Endothelial cell of umbilical vein (primary cell): ENCODE results near the gene PFKL. TPM values are rescaled to one million over a fixed set of nuclear protein-coding genes. Genes with fewer than 3 reads are reported as not detected.

Source experiments
- BruUV-seq: library from RNA; stranded (reverse); fragments of 400-500 nt; replicated peaks from 2 replicates; lab custom pipeline; 2021; lab: Mats Ljungman, UMichigan
- CTCF ChIA-PET: fragments of 300-600, 350-600 bp; sonication (Branson Sonifier 250); formaldehyde crosslinking; loops from one replicate; lab custom pipeline; 2021; ENCODE audit warnings: antibody characterized with exemption, inconsistent platforms; lab: Charles Lee
- POLR2A ChIA-PET: fragments of 300-600, 350-600 bp; sonication (Branson Sonifier 250); formaldehyde crosslinking; loops from one replicate; lab custom pipeline; 2021; ENCODE audit warnings: antibody characterized with exemption, inconsistent platforms; lab: Charles Lee
- DNase-seq: peaks from one replicate; pipeline ENCODE4 v3.0.0-alpha.2; 2011; ENCODE audit warnings: low read depth, low spot score
- FAIRE-seq: peaks from 2 replicates; lab custom pipeline; 2011; peaks lifted over from hg19 to GRCh38; lab: Jason Lieb, UNC
- H2AFZ ChIP-seq: 2 replicates; pipeline ENCODE4 v1.6.0; 2012; ENCODE audit warnings: low read depth, low read length, control low read depth, inconsistent platforms
- H3K27ac ChIP-seq: 2 replicates; pipeline ENCODE4 v1.5.1; 2011; ENCODE audit warnings: low read depth, mild to moderate bottlenecking, control low read depth, low read length, moderate library complexity; ENCODE audit not compliant: insufficient read depth
- H3K27me3 ChIP-seq, 2 experiments: 2 replicates each; pipeline versions ENCODE4 v1.6.0 to v1.6.1; 2011; ENCODE audit warnings: low read length in 2 of 2, mixed read lengths in 1 of 2; ENCODE audit not compliant: control insufficient read depth in 2 of 2, insufficient read depth in 2 of 2
- H3K36me3 ChIP-seq, 2 experiments: 2 replicates in 1 of 2; 3 replicates in 1 of 2; pipeline ENCODE4 v1.5.1; 2011; ENCODE audit warnings: low read length in 2 of 2, mild to moderate bottlenecking in 1 of 2, moderate library complexity in 1 of 2; ENCODE audit not compliant: control insufficient read depth in 2 of 2, insufficient read depth in 2 of 2; ENCODE audit errors: extremely low read depth in 1 of 2
- H3K4me1 ChIP-seq: 3 replicates; pipeline ENCODE4 v1.5.1; 2011; ENCODE audit warnings: mild to moderate bottlenecking, low read length; ENCODE audit not compliant: control insufficient read depth, insufficient read depth; ENCODE audit errors: extremely low read depth
- H3K4me2 ChIP-seq: 2 replicates; pipeline ENCODE4 v1.6.1; 2011; ENCODE audit warnings: low read length, control low read depth, mixed read lengths; ENCODE audit not compliant: insufficient read depth
- H3K4me3 ChIP-seq, 3 experiments: fragments of 200-600 bp in 1 of 3; sonication (generic), shearing (Covaris generic) in 1 of 3; replicated peaks in 1 of 3; 2 replicates each; pipeline ENCODE4 v1.5.1; 2011 to 2016; ENCODE audit warnings: control low read depth in 3 of 3, low read length in 3 of 3, mild to moderate bottlenecking in 2 of 3, inconsistent platforms in 1 of 3, low read depth in 1 of 3, moderate library complexity in 1 of 3; ENCODE audit not compliant: insufficient read depth in 1 of 3
- H3K79me2 ChIP-seq: 2 replicates; pipeline ENCODE4 v1.6.0; 2012; ENCODE audit warnings: low read length, inconsistent platforms; ENCODE audit not compliant: control insufficient read depth, insufficient read depth
- H3K9ac ChIP-seq: replicated peaks from 2 replicates; pipeline ENCODE3; 2011; ENCODE audit warnings: low read length, control low read depth; ENCODE audit not compliant: insufficient read depth; ENCODE audit errors: extremely low read depth
- H3K9me1 ChIP-seq: replicated peaks from 3 replicates; pipeline ENCODE4 v1.6.0; 2011; ENCODE audit warnings: mild to moderate bottlenecking, low read length; ENCODE audit not compliant: control insufficient read depth, insufficient read depth; ENCODE audit errors: extremely low read depth
- H3K9me3 ChIP-seq: replicated peaks from 2 replicates; pipeline ENCODE4 v1.5.1; 2012; ENCODE audit warnings: low read length, inconsistent platforms; ENCODE audit not compliant: control insufficient read depth, insufficient read depth
- H4K20me1 ChIP-seq: replicated peaks from 2 replicates; pipeline ENCODE3; 2011; ENCODE audit warnings: mild to moderate bottlenecking, low read length; ENCODE audit not compliant: control insufficient read depth, insufficient read depth; ENCODE audit errors: extremely low read depth
- CTCF ChIP-seq, 2 donors: IDR thresholded peaks; 1 replicate in 1 of 2; 2 replicates in 1 of 2; pipeline ENCODE4 v1.5.1; 2011; ENCODE audit warnings: low read length in 2 of 2, mild to moderate bottlenecking in 2 of 2, moderate library complexity in 2 of 2, control low read depth in 1 of 2, inconsistent platforms in 1 of 2, low read depth in 1 of 2; ENCODE audit not compliant: insufficient read depth in 1 of 2; ENCODE audit errors: extremely low read depth in 1 of 2
- EZH2 ChIP-seq: IDR thresholded peaks from 2 replicates; pipeline ENCODE4 v1.6.1; 2012; ENCODE audit warnings: borderline replicate concordance, low read depth, mild to moderate bottlenecking, moderate library complexity, low read length, inconsistent platforms; ENCODE audit not compliant: severe bottlenecking
- FOS ChIP-seq: IDR thresholded peaks from 2 replicates; pipeline ENCODE4 v1.6.1; 2011; ENCODE audit warnings: mild to moderate bottlenecking, low read length, moderate library complexity, borderline replicate concordance; ENCODE audit not compliant: insufficient read depth
- GATA2 ChIP-seq: IDR thresholded peaks from 2 replicates; pipeline ENCODE4 v1.7.0; 2011; ENCODE audit warnings: low read depth, mild to moderate bottlenecking, moderate library complexity, mixed read lengths, low read length; ENCODE audit not compliant: insufficient read length, insufficient read depth
- JUN ChIP-seq: IDR thresholded peaks from 2 replicates; pipeline ENCODE4 v1.6.1; 2011; ENCODE audit warnings: borderline replicate concordance, low read depth; ENCODE audit not compliant: insufficient read length, insufficient read depth
- MYC ChIP-seq: IDR thresholded peaks from one replicate; pipeline ENCODE4 v1.6.1; 2011; ENCODE audit warnings: mild to moderate bottlenecking, low read depth, low read length
- POLR2A ChIP-seq: IDR thresholded peaks from 2 replicates; pipeline ENCODE4 v1.6.1; 2012; ENCODE audit warnings: low read depth, mild to moderate bottlenecking, control low read depth, low read length
- POLR2AphosphoS5 ChIP-seq: IDR thresholded peaks from 2 replicates; pipeline ENCODE4 v1.6.1; 2012; ENCODE audit warnings: low read depth, mild to moderate bottlenecking, control low read depth, low read length, moderate library complexity; ENCODE audit not compliant: insufficient read depth
- dilution Hi-C: fragments of 300-500 bp; cut with MboI; formaldehyde crosslinking; loops from one replicate; pipeline ENCODE4 v1.15.0; 2019; ENCODE audit warnings: low sequenced_read_pairs; ENCODE audit not compliant: extremely low pct_ligation_motif_present
- intact Hi-C: fragments of 100-400 bp; cut with micrococcal nuclease; formaldehyde crosslinking; loops from one replicate; pipeline ENCODE4 v1.10.0; 2022
- polyA plus RNA-seq, 4 experiments: library from polyadenylated mRNA; depleted of rRNA in 3 of 4; stranded (reverse) in 3 of 4; unstranded in 1 of 4; fragments of >200 nt; gene quantifications; 2 replicates each; pipeline versions ENCODE4 v1.2.1 to v1.2.3, GENCODE V29; 2011 to 2012; ENCODE audit warnings: missing spikeins in 1 of 4
- total RNA-seq: library from RNA; stranded (reverse); gene quantifications from 2 replicates; pipeline ENCODE4 v1.2.3, GENCODE V29; 2021
- TF ChIP-seq, protein P1 (sequence below): IDR thresholded peaks from 2 replicates; pipeline ENCODE4 v1.6.1; 2011; ENCODE audit not compliant: insufficient read depth, insufficient read length

The PFKL gene
- total and polyA plus RNA-seq, 2 donors (not counting 3 experiments of a cell fraction or from before 2014, with no cell fraction given): 137 to 154 TPM

- Histone ChIP-seq H3K9me3 (no peaks in the 10 kb centered on the region), H4K20me1 (no peaks in the 10 kb centered on the region), H3K9ac (no peak overlapping the region), H3K36me3 (no peaks in the 10 kb centered on the region), H3K27ac (no peak overlapping the region), H3K9me1 (no peaks in the 10 kb centered on the region), H3K4me2 (no peak overlapping the region), H3K4me1 (peaks cover 6% of the 10 kb centered on the region), H3K4me3 (no peak overlapping the region), H3K79me2 (no peaks in the 10 kb centered on the region), H2AFZ (no peak overlapping the region), H3K27me3 (peaks cover 0 to 2% of the 10 kb centered on the region in 2 experiments)
- POLR2A ChIA-PET: interaction anchor here (0.6 kb wide), 1 partner anchor 19 kb away, joined by 3 read pairs; no protein-coding TSS in a partner anchor
- DNase-seq (no peak), FAIRE-seq (no peak)
- CTCF ChIA-PET: interaction anchor here (1.0 kb wide), 1 partner anchor 38 kb away, joined by 3 read pairs; no protein-coding TSS in a partner anchor
- intact Hi-C loops (no loop called here), dilution Hi-C loops (no loop called here)
- no TSS peak for BruUV-seq
- TF ChIP-seq GATA2 (no peak), POLR2A (no peak), FOS (no peak), POLR2AphosphoS5 (no peak), CTCF (IDR thresholded peaks at IDR 0.05; ENCODE audit: extremely low read depth in 1 of 2, insufficient read depth in 1 of 2, low read depth in 1 of 2, low read length in 2 of 2) (no peak), JUN (no peak), MYC (no peak), EZH2 (no peak)
- TF ChIP-seq, protein P1, sequence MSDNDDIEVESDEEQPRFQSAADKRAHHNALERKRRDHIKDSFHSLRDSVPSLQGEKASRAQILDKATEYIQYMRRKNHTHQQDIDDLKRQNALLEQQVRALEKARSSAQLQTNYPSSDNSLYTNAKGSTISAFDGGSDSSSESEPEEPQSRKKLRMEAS: no peak
These were observed 40.7 kb upstream of the PFKL start for GRCh38 chr21:44259082-44259705.
